ENCODE results near the gene KRTAP4-7. TPM values are rescaled to one million over a fixed set of nuclear protein-coding genes. Genes with fewer than 3 reads are reported as not detected.

Gene KRTAP4-7
- total RNA-seq, 2 donors from 2014 or later: not detected

DNA sequence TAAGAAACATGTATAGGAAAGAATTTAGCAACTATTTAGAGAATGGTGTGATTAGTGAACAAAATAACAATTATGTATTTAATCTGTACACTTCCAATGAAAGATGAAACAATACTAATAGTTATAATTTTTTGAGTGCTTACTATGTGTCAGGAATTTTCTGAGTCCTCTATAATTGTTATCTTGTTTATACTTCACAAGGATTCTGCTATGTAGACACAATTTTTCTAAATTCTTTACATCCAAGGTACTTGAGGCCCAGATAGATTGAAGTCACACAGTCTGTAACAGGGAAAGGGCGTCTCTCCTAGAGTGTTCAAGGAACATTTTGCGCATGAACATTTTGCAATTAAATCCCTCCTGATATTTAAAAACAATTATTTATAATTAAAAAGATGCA is 41.1 kb downstream of the KRTAP4-7 start:
- Histone ChIP-seq H3K4me1 (no peaks in the 10 kb centered on the region), H3K4me3 (no peak overlapping the region), H3K36me3 (replicated peaks in 1 of 2; ENCODE audit: insufficient read depth in 1 of 2, low read depth in 2 of 2) (no peaks in the 10 kb centered on the region), H3K27me3 (no peaks in the 10 kb centered on the region), H3K27ac (no peak overlapping the region), H3K9me3 (no peaks in the 10 kb centered on the region)
- no peak for ATAC-seq
- intact Hi-C loops (cut with DNase I): no loop called here
- 80 to 85% methylated on average over 2 of the region's 2 CpGs for WGBS, 2 donors
- no peak for TF ChIP-seq POLR2A (IDR thresholded peaks at IDR 0.05)
- TF ChIP-seq, protein P1, sequence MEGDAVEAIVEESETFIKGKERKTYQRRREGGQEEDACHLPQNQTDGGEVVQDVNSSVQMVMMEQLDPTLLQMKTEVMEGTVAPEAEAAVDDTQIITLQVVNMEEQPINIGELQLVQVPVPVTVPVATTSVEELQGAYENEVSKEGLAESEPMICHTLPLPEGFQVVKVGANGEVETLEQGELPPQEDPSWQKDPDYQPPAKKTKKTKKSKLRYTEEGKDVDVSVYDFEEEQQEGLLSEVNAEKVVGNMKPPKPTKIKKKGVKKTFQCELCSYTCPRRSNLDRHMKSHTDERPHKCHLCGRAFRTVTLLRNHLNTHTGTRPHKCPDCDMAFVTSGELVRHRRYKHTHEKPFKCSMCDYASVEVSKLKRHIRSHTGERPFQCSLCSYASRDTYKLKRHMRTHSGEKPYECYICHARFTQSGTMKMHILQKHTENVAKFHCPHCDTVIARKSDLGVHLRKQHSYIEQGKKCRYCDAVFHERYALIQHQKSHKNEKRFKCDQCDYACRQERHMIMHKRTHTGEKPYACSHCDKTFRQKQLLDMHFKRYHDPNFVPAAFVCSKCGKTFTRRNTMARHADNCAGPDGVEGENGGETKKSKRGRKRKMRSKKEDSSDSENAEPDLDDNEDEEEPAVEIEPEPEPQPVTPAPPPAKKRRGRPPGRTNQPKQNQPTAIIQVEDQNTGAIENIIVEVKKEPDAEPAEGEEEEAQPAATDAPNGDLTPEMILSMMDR (IDR thresholded peaks at IDR 0.05): no peak
- no peak for DNase-seq

DNA sequence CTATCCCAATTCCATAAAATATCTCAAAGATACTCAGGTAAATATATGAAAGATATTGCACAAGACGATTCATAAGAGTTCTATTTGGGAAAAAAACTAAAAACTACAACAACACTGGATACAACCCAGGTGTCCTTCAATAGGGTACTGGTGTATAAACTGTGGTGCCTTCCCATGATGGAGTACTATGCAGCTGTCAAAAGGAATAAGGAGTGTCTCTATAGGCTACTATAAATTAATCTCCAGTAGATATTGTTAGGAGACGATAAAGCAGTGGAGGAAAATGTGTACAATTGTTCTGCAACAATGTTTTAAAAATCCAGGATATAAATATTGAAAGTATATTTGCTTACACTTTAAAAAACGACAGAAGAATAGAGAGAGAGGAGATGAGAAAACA is 42.5 kb downstream of the KRTAP4-7 start:
- no peak for DNase-seq
- no peak overlapping the region for H3K27ac ChIP-seq
- H3K4me3 ChIP-seq: no peak overlapping the region
- TF ChIP-seq POLR2A (IDR thresholded peaks at IDR 0.05): no peak
- TF ChIP-seq, protein P1 (IDR thresholded peaks at IDR 0.05): no peak
- no peak for ATAC-seq
- 64 to 70% methylated on average over 3 of the region's 3 CpGs for WGBS, 2 donors
- no peaks in the 10 kb centered on the region for H3K27me3 ChIP-seq
- H3K4me1 ChIP-seq: no peaks in the 10 kb centered on the region
- H3K9me3 ChIP-seq: no peaks in the 10 kb centered on the region
- intact Hi-C loops (cut with DNase I): no loop called here
- H3K36me3 ChIP-seq (replicated peaks in 1 of 2; ENCODE audit: insufficient read depth in 1 of 2, low read depth in 2 of 2): no peaks in the 10 kb centered on the region

DNA sequence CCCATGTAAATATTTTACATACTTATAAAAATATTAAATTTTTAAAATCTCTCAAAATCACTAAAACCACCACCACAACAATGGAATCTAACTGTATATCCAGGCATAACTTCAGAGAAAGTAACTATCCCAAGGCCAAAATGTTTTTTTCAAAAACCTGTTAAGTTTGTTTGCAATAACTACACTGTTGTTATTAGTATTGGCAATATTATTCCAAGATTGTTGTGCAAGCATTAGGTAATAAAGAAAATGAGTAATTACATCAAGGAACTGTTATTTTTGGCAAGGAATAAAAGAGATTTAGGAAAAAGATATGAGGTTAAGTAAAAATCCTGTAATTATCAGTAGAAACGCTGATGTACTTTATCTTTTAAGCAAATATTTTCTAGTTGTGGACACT is 43.4 kb downstream of the KRTAP4-7 start:
- whole genome bisulfite sequencing, 2 donors: 13 to 15% methylated on average over 1 of the region's 1 CpG
- TF ChIP-seq, protein P1 (IDR thresholded peaks at IDR 0.05): no peak
- no peak for TF ChIP-seq POLR2A (IDR thresholded peaks at IDR 0.05)
- Histone ChIP-seq H3K27me3 (no peaks in the 10 kb centered on the region), H3K4me3 (no peak overlapping the region), H3K27ac (no peak overlapping the region), H3K4me1 (no peaks in the 10 kb centered on the region), H3K9me3 (no peaks in the 10 kb centered on the region), H3K36me3 (replicated peaks in 1 of 2; ENCODE audit: insufficient read depth in 1 of 2, low read depth in 2 of 2) (no peaks in the 10 kb centered on the region)
- intact Hi-C loops (cut with DNase I): no loop called here
- no peak for ATAC-seq
- no peak for DNase-seq

DNA sequence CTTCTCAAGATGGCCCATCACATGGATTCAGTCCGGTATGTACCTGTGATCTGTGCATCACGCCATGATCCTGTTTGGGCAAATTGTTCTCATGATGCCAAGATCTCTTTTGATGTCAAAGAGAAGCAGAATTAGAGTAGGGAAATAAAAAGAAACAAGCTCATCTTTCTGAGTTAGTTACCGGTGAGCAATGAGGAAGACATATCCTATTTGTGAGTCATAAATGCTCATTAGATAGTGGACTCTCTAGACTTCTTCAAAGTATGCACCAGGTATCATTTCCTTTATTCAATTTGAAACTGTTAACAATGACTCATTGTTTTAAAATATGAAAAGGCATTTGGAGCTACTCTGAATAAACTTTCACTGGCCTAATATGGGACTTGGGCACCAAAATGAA is 48.0 kb downstream of the KRTAP4-7 start:
- TF ChIP-seq, protein P1 (IDR thresholded peaks at IDR 0.05): no peak
- TF ChIP-seq POLR2A (IDR thresholded peaks at IDR 0.05): no peak
- no peaks in the 10 kb centered on the region for H3K4me1 ChIP-seq
- intact Hi-C loops (cut with DNase I): no loop called here
- no peaks in the 10 kb centered on the region for H3K36me3 ChIP-seq (replicated peaks in 1 of 2; ENCODE audit: insufficient read depth in 1 of 2, low read depth in 2 of 2)
- H3K9me3 ChIP-seq: no peaks in the 10 kb centered on the region
- no peak for DNase-seq
- no peaks in the 10 kb centered on the region for H3K27me3 ChIP-seq
- H3K27ac ChIP-seq: no peak overlapping the region
- H3K4me3 ChIP-seq: no peak overlapping the region
- no peak for ATAC-seq
- WGBS, 2 donors: 71 to 73% methylated on average over 3 of the region's 3 CpGs

DNA sequence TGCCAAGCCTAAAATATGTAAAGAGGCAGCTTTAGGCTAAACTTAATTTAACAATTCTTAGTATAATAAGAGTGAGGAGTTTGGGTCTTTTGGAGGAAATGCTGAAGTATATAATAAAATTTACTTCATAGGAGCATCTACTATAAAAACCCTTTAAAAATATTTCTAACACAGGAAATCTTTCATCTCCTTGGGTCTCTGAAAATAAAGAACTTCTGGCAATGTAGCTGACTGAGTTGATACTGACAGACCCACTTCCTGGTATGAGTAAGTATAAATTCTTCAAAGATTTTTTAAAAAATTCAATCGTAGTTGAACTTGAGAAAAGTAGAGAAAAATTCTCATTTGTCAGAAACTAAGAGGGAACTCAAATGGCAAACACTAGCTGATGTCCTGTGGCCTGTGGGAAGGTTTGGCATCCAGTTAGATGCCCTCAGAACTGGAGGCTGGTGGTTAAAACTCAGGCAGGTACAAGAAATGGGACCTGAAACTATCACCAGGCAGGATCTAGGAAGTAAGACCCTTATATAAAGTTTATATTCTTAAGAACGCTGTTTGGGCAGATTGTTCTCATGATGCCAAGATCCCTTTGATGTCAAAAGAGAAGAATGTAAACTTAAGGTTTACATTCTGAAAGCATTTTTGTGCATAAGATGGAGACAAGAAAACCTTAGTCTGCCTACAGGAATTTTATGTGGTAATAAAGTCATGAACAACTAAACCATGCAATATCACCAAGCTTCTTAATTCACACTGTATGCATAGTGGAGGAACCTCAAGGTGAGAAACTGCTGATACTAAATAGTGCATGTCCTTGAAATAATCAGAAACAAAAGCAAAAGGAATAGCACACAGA is 50.2 kb downstream of the KRTAP4-7 start:
- ATAC-seq (no peak), DNase-seq (no peak)
- TF ChIP-seq POLR2A (IDR thresholded peaks at IDR 0.05): no peak
- TF ChIP-seq, protein P1 (IDR thresholded peaks at IDR 0.05): no peak
- Histone ChIP-seq H3K4me3 (no peak overlapping the region), H3K27me3 (no peaks in the 10 kb centered on the region), H3K27ac (no peak overlapping the region), H3K9me3 (no peaks in the 10 kb centered on the region), H3K36me3 (replicated peaks in 1 of 2; ENCODE audit: insufficient read depth in 1 of 2, low read depth in 2 of 2) (no peaks in the 10 kb centered on the region), H3K4me1 (no peaks in the 10 kb centered on the region)
- intact Hi-C loops (cut with DNase I): no loop called here
- WGBS, 2 donors: 50 to 57% methylated on average over 2 of the region's 2 CpGs
